Prostate gland (tissue), 2 donors: Measurements from ENCODE around the gene TRIM27. TPM values are rescaled to one million over a fixed set of nuclear protein-coding genes. Genes with fewer than 3 reads are reported as not detected.

Source experiments
- DNase-seq: peaks from one replicate; pipeline ENCODE4 v3.0.0-alpha.2; 2019; ENCODE audit warnings: low spot score
- H3K27ac ChIP-seq, 2 donors: fragments of 200-600 bp; sonication (generic); 2 replicates each; pipeline ENCODE4 v1.5.1; 2017 to 2019
- H3K27me3 ChIP-seq: fragments of 200-600 bp; sonication (generic); replicated peaks from 2 replicates; pipeline ENCODE4 v1.5.1; 2019; ENCODE audit not compliant: insufficient read depth
- H3K36me3 ChIP-seq, 2 donors: fragments of 200-600 bp; sonication (generic); 1 replicate in 1 of 2; 2 replicates in 1 of 2; pipeline versions ENCODE4 v1.5.1 to v1.8.1; 2017 to 2019
- H3K4me1 ChIP-seq: fragments of 200-600 bp; sonication (generic); replicated peaks from 2 replicates; pipeline ENCODE4 v1.5.1; 2019
- H3K4me3 ChIP-seq, 2 donors: fragments of 200-600 bp; sonication (generic); 2 replicates each; pipeline ENCODE4 v1.5.1; 2017 to 2019
- H3K9me3 ChIP-seq: fragments of 200-600 bp; sonication (generic); 2 replicates; pipeline ENCODE4 v1.5.1; 2017
- CTCF ChIP-seq, 4 experiments: fragments of 200-600 bp in 2 of 4; fragments of 450-650 bp in 2 of 4; sonication (generic) in 2 of 4; IDR thresholded peaks; 1 replicate in 3 of 4; 2 replicates in 1 of 4; pipeline ENCODE4 v1.5.1; 2016 to 2019; ENCODE audit warnings: antibody characterized with exemption in 4 of 4, mild to moderate bottlenecking in 2 of 4, moderate library complexity in 2 of 4
- POLR2A ChIP-seq: fragments of 450-650 bp; IDR thresholded peaks from one replicate; pipeline ENCODE4 v1.6.1; 2016; ENCODE audit warnings: antibody characterized with exemption, mild to moderate bottlenecking
- POLR2AphosphoS5 ChIP-seq: sonication (generic); formaldehyde crosslinking; IDR thresholded peaks from one replicate; pipeline ENCODE4 v1.6.1; 2017; ENCODE audit warnings: antibody characterized with exemption
- WGBS: methylation state at CpG from one replicate; pipeline ENCODE4 v1.1.5; 2018; 5-methylcytosine and 5-hydroxymethylcytosine counted together
- intact Hi-C: fragments of 100-400 bp; cut with DNase I; formaldehyde crosslinking; loops from one replicate; pipeline ENCODE4 v1.14.2; 2022
- total RNA-seq, 2 donors: library from RNA; depleted of rRNA; stranded (reverse); fragments of >200 nt; gene quantifications; one replicate each; pipeline ENCODE4 v1.1.0, GENCODE V29; 2016

The TRIM27 gene
- total RNA-seq, 2 donors from 2014 or later: 79.2 to 85.7 TPM

GRCh38 chr6:28945349-28945748 lies 21.6 kb upstream of the TRIM27 start:
- no peak overlapping the region for H3K4me3 ChIP-seq
- no peaks in the 10 kb centered on the region for H3K36me3 ChIP-seq
- no peaks in the 10 kb centered on the region for H3K27me3 ChIP-seq
- intact Hi-C loops: loop anchor here (2.0 kb wide), 1 partner anchor 35 kb away; no protein-coding TSS in a partner anchor
- H3K27ac ChIP-seq: no peak overlapping the region
- H3K4me1 ChIP-seq: no peaks in the 10 kb centered on the region
- TF ChIP-seq POLR2AphosphoS5 (no peak), POLR2A (no peak), CTCF (IDR thresholded peaks at IDR 0.05) (no peak)
- H3K9me3 ChIP-seq: no peaks in the 10 kb centered on the region
- no peak for DNase-seq
- 93% methylated on average over 3 of the region's 3 CpGs for WGBS

- intact Hi-C loops: loop anchor here (2.0 to 5.0 kb wide), 2 partner anchors 36 to 107 kb away; no protein-coding TSS in a partner anchor
- TF ChIP-seq CTCF (IDR thresholded peaks at IDR 0.05): no peak
- peak; percentile 76 for TF ChIP-seq POLR2AphosphoS5
- H3K4me3 ChIP-seq: peak overlapping the region; percentile 33 to 34
- no peaks in the 10 kb centered on the region for H3K36me3 ChIP-seq
- peak overlapping the region; percentile 68 to 77 for H3K27ac ChIP-seq
- no peaks in the 10 kb centered on the region for H3K27me3 ChIP-seq
- peak; percentile 40 for DNase-seq
- WGBS: 7% methylated on average over 12 of the region's 12 CpGs
- no peaks in the 10 kb centered on the region for H3K9me3 ChIP-seq
- no peaks in the 10 kb centered on the region for H3K4me1 ChIP-seq
These were observed 20.7 kb upstream of the TRIM27 start for GRCh38 chr6:28944412-28944865.

GRCh38 chr6:28943557-28944411 lies 20.0 kb upstream of the TRIM27 start:
- Histone ChIP-seq H3K27ac (peak overlapping the region; percentile 68 to 77), H3K36me3 (no peaks in the 10 kb centered on the region), H3K4me3 (peak overlapping the region; percentile 33 to 34), H3K4me1 (no peaks in the 10 kb centered on the region), H3K9me3 (no peaks in the 10 kb centered on the region), H3K27me3 (no peaks in the 10 kb centered on the region)
- intact Hi-C loops: loop anchor here (2.0 to 5.0 kb wide), 3 partner anchors 37 to 106 kb away; no protein-coding TSS in a partner anchor
- DNase-seq: no peak
- WGBS: 8% methylated on average over 33 of the region's 33 CpGs
- no peak for TF ChIP-seq CTCF (IDR thresholded peaks at IDR 0.05)
- TF ChIP-seq POLR2A: no peak
- no peak for TF ChIP-seq POLR2AphosphoS5

- no peak overlapping the region for H3K27ac ChIP-seq
- H3K27me3 ChIP-seq: no peaks in the 10 kb centered on the region
- TF ChIP-seq POLR2A (no peak), POLR2AphosphoS5 (no peak), CTCF (IDR thresholded peaks at IDR 0.05) (no peak)
- H3K36me3 ChIP-seq: no peaks in the 10 kb centered on the region
- intact Hi-C loops: loop anchor here (2.0 to 5.0 kb wide), 2 partner anchors 48 to 106 kb away; no protein-coding TSS in a partner anchor
- H3K4me1 ChIP-seq: no peaks in the 10 kb centered on the region
- no peaks in the 10 kb centered on the region for H3K9me3 ChIP-seq
- no peak for DNase-seq
- 47% methylated on average over 6 of the region's 6 CpGs for WGBS
- peak overlapping the region; percentile 33 to 34 for H3K4me3 ChIP-seq
These were observed 19.4 kb upstream of the TRIM27 start for GRCh38 chr6:28943223-28943556.
